Activated CD4-positive, alpha-beta T cell treated with anti-CD3 and anti-CD28 coated beads, Interleukin-2, Interleukin-4, amounts not matched to agents 100 ng/mL and 50 ng/mL, durations not matched to agents 16 hours and 8 hours (primary cell): Measurements from ENCODE around the gene PUS10.
A peak's percentile ranks its signal among the peaks of the same experiment; 100 is the strongest.
"Not testable (repeated sequence)": the region's sequence is repeated elsewhere in the genome, so short reads cannot be mapped to it uniquely, and the experiment has no call there.

Experiments
- DNase-seq: peaks from one replicate; pipeline ENCODE4 v3.0.0-alpha.2; 2020; ENCODE audit warnings: low spot score

The PUS10 gene

GRCh38 chr2:61011678-61012077 lies 6.4 kb downstream of the PUS10 start:
- DNase-seq, result no peak

- no peak for DNase-seq
Observed at GRCh38 chr2:61009355-61009754, 8.7 kb downstream of the PUS10 start.

GRCh38 chr2:61006486-61007105 lies 11.5 kb downstream of the PUS10 start:
- no peak for DNase-seq

GRCh38 chr2:61005736-61006135 lies 12.3 kb downstream of the PUS10 start:
- DNase-seq, result no peak

- DNase-seq, result peak; percentile 59
Observed at GRCh38 chr2:60998628-60999545, 19.2 kb downstream of the PUS10 start.

- no peak for DNase-seq
Observed at GRCh38 chr2:60994131-60994530, 23.9 kb downstream of the PUS10 start.

GRCh38 chr2:60992985-60993392 lies 25.1 kb downstream of the PUS10 start:
- DNase-seq, result peak; percentile 28

GRCh38 chr2:60991644-60992043 lies 26.4 kb downstream of the PUS10 start:
- no peak for DNase-seq

- DNase-seq, result no peak
Observed at GRCh38 chr2:60989259-60989658, 28.8 kb downstream of the PUS10 start.

GRCh38 chr2:60987656-60988055 lies 30.4 kb downstream of the PUS10 start:
- DNase-seq, result not testable (repeated sequence)

GRCh38 chr2:60987041-60987440 lies 31.0 kb downstream of the PUS10 start:
- DNase-seq, result no peak

- DNase-seq, result no peak
Observed at GRCh38 chr2:60984720-60985119, 33.3 kb downstream of the PUS10 start.

- DNase-seq, result not testable (repeated sequence)
Observed at GRCh38 chr2:60982066-60982465, 36.0 kb downstream of the PUS10 start.

- DNase-seq, result no peak
Observed at GRCh38 chr2:60980071-60980815, 37.8 kb downstream of the PUS10 start.

GRCh38 chr2:60979231-60979630 lies 38.8 kb downstream of the PUS10 start:
- DNase-seq, result no peak

GRCh38 chr2:60977562-60977895 lies 40.5 kb downstream of the PUS10 start:
- no peak for DNase-seq

GRCh38 chr2:60976875-60977561 lies 41.0 kb downstream of the PUS10 start:
- DNase-seq, result peak; percentile 35

- DNase-seq, result no peak
Observed at GRCh38 chr2:60976256-60976850, 41.7 kb downstream of the PUS10 start.

- no peak for DNase-seq
Observed at GRCh38 chr2:60974652-60975051, 43.4 kb downstream of the PUS10 start.

GRCh38 chr2:60973705-60974104 lies 44.4 kb downstream of the PUS10 start:
- DNase-seq, result no peak

GRCh38 chr2:60972889-60973656 lies 45.0 kb downstream of the PUS10 start:
- no peak for DNase-seq
